ENCODE results near the gene TMEM131L.

The TMEM131L gene

GRCh38 chr4:153465615-153466080 lies 512 bp upstream of the TMEM131L start:
- peak overlapping the region; percentile 10; the same call in 1 of the 2 replicates for H2AFZ ChIP-seq (ENCODE audit: low read depth, low read length)
- H3K36me3 ChIP-seq (replicated peaks; ENCODE audit: low read depth, low read length): peaks cover 29% of the 10 kb centered on the region
- peaks cover 43% of the 10 kb centered on the region for H3K79me2 ChIP-seq (ENCODE audit: low read length)
- peaks cover 35% of the 10 kb centered on the region for H3K4me1 ChIP-seq (ENCODE audit: low read length)
- peak overlapping the region; percentile 84 for H3K4me3 ChIP-seq (ENCODE audit: low read length)
- peak overlapping the region; percentile 70 for H3K9ac ChIP-seq (ENCODE audit: low read length)
- H3K27ac ChIP-seq (ENCODE audit: low read length): peak overlapping the region; percentile 36
- H3K27me3 ChIP-seq (ENCODE audit: low read depth, low read length): no peaks in the 10 kb centered on the region
- H4K20me1 ChIP-seq (ENCODE audit: insufficient read depth, low read length): peaks cover 34% of the 10 kb centered on the region
- TF ChIP-seq EZH2phosphoT487 (IDR thresholded peaks at IDR 0.05; ENCODE audit: low read depth): no peak
- peak; percentile 48 for TF ChIP-seq CTCF (IDR thresholded peaks at IDR 0.05; ENCODE audit: low read depth, low read length)
- peak overlapping the region; percentile 89 for H3K4me2 ChIP-seq (ENCODE audit: low read length)
- no peaks in the 10 kb centered on the region for H3K9me3 ChIP-seq (ENCODE audit: insufficient read depth, low read length)

GRCh38 chr4:153466949-153467896 lies 1.1 kb downstream of the TMEM131L start:
- H3K79me2 ChIP-seq (ENCODE audit: low read length): peaks cover 58% of the 10 kb centered on the region
- no peaks in the 10 kb centered on the region for H3K27me3 ChIP-seq (ENCODE audit: low read depth, low read length)
- TF ChIP-seq EZH2phosphoT487 (IDR thresholded peaks at IDR 0.05; ENCODE audit: low read depth) (no peak), CTCF (IDR thresholded peaks at IDR 0.05; ENCODE audit: low read depth, low read length) (no peak)
- H3K4me1 ChIP-seq (ENCODE audit: low read length): peaks cover 51% of the 10 kb centered on the region
- no peaks in the 10 kb centered on the region for H3K9me3 ChIP-seq (ENCODE audit: insufficient read depth, low read length)
- H4K20me1 ChIP-seq (ENCODE audit: insufficient read depth, low read length): peaks cover 49% of the 10 kb centered on the region
- peak overlapping the region; percentile 93 for H3K27ac ChIP-seq (ENCODE audit: low read length)
- H3K4me2 ChIP-seq (ENCODE audit: low read length): peak overlapping the region; percentile 92
- no peak overlapping the region for H2AFZ ChIP-seq (ENCODE audit: low read depth, low read length)
- peak overlapping the region; percentile 95 for H3K9ac ChIP-seq (ENCODE audit: low read length)
- H3K4me3 ChIP-seq (ENCODE audit: low read length): peak overlapping the region; percentile 84
- peaks cover 43% of the 10 kb centered on the region for H3K36me3 ChIP-seq (replicated peaks; ENCODE audit: low read depth, low read length)

GRCh38 chr4:153467897-153468262 lies 1.7 kb downstream of the TMEM131L start:
- Histone ChIP-seq H3K4me1 (ENCODE audit: low read length) (peaks cover 58% of the 10 kb centered on the region), H3K27ac (ENCODE audit: low read length) (peak overlapping the region; percentile 93), H3K79me2 (ENCODE audit: low read length) (peaks cover 65% of the 10 kb centered on the region), H3K4me2 (ENCODE audit: low read length) (peak overlapping the region; percentile 92), H3K9ac (ENCODE audit: low read length) (peak overlapping the region; percentile 66), H3K4me3 (ENCODE audit: low read length) (peak overlapping the region; percentile 84), H3K27me3 (ENCODE audit: low read depth, low read length) (no peaks in the 10 kb centered on the region), H4K20me1 (ENCODE audit: insufficient read depth, low read length) (peaks cover 56% of the 10 kb centered on the region), H3K36me3 (replicated peaks; ENCODE audit: low read depth, low read length) (peaks cover 50% of the 10 kb centered on the region), H2AFZ (ENCODE audit: low read depth, low read length) (no peak overlapping the region), H3K9me3 (ENCODE audit: insufficient read depth, low read length) (no peaks in the 10 kb centered on the region)
- TF ChIP-seq CTCF (IDR thresholded peaks at IDR 0.05; ENCODE audit: low read depth, low read length) (peak; percentile 25; the same call in 1 of the 2 replicates), EZH2phosphoT487 (IDR thresholded peaks at IDR 0.05; ENCODE audit: low read depth) (no peak)

GRCh38 chr4:153468587-153468986 lies 2.4 kb downstream of the TMEM131L start:
- Histone ChIP-seq H3K4me2 (ENCODE audit: low read length) (peak overlapping the region; percentile 92), H3K9ac (ENCODE audit: low read length) (peak overlapping the region; percentile 66), H3K27ac (ENCODE audit: low read length) (peak overlapping the region; percentile 93), H3K9me3 (ENCODE audit: insufficient read depth, low read length) (no peaks in the 10 kb centered on the region), H3K79me2 (ENCODE audit: low read length) (peaks cover 72% of the 10 kb centered on the region), H3K4me3 (ENCODE audit: low read length) (peak overlapping the region; percentile 84), H3K27me3 (ENCODE audit: low read depth, low read length) (no peaks in the 10 kb centered on the region), H4K20me1 (ENCODE audit: insufficient read depth, low read length) (peaks cover 63% of the 10 kb centered on the region), H3K36me3 (replicated peaks; ENCODE audit: low read depth, low read length) (peaks cover 54% of the 10 kb centered on the region), H2AFZ (ENCODE audit: low read depth, low read length) (no peak overlapping the region), H3K4me1 (ENCODE audit: low read length) (peaks cover 63% of the 10 kb centered on the region)
- TF ChIP-seq EZH2phosphoT487 (IDR thresholded peaks at IDR 0.05; ENCODE audit: low read depth) (no peak), CTCF (IDR thresholded peaks at IDR 0.05; ENCODE audit: low read depth, low read length) (peak; percentile 28; the same call in 1 of the 2 replicates)
